H1 (cell line): ENCODE results near the gene ZNF576. TPM values are rescaled to one million over a fixed set of nuclear protein-coding genes. Genes with fewer than 3 reads are reported as not detected.

Experiments used
- CTCF ChIA-PET: fragments of 300-600 bp; sonication (Branson Sonifier 250); formaldehyde crosslinking; loops from one replicate; lab custom pipeline; 2021; ENCODE audit not compliant: partially characterized antibody; lab: Charles Lee
- POLR2A ChIA-PET: fragments of 300-600 bp; sonication (Branson Sonifier 250); formaldehyde crosslinking; loops from one replicate; lab custom pipeline; 2021; ENCODE audit warnings: inconsistent platforms; ENCODE audit not compliant: partially characterized antibody; lab: Charles Lee
- DNase-seq, 2 experiments: peaks; one replicate each; pipeline versions ENCODE4 v3.0.0 to v3.0.0-alpha.2; 2010 to 2022; ENCODE audit warnings: low spot score in 2 of 2, low read depth in 1 of 2, mixed read lengths in 1 of 2
- FAIRE-seq: peaks from 2 replicates; lab custom pipeline; 2011; peaks lifted over from hg19 to GRCh38; lab: Jason Lieb, UNC
- H2AFZ ChIP-seq: 2 replicates; pipeline ENCODE4 v1.8.1; 2012; ENCODE audit warnings: low read length, inconsistent platforms
- H2AK5ac ChIP-seq: 2 replicates; pipeline ENCODE4 v1.6.1; 2013; ENCODE audit warnings: low read depth, low read length
- H2BK120ac ChIP-seq: replicated peaks from 2 replicates; pipeline ENCODE3; 2013; ENCODE audit warnings: low read depth, low read length, inconsistent platforms
- H2BK12ac ChIP-seq: 2 replicates; pipeline ENCODE4 v1.6.1; 2013; ENCODE audit warnings: low read depth, low read length
- H2BK15ac ChIP-seq: 2 replicates; pipeline ENCODE4 v1.6.1; 2013; ENCODE audit warnings: low read length
- H2BK20ac ChIP-seq: 2 replicates; pipeline ENCODE4 v1.6.1; 2013; ENCODE audit warnings: low read length
- H2BK5ac ChIP-seq: 2 replicates; pipeline ENCODE4 v1.6.1; 2013; ENCODE audit warnings: low read depth, low read length
- H3K14ac ChIP-seq: 2 replicates; pipeline ENCODE4 v1.6.1; 2013; ENCODE audit warnings: inconsistent platforms; ENCODE audit not compliant: insufficient read length
- H3K18ac ChIP-seq: 2 replicates; pipeline ENCODE4 v1.6.1; 2013; ENCODE audit warnings: low read length; ENCODE audit errors: extremely low read depth
- H3K23ac ChIP-seq: 2 replicates; pipeline ENCODE4 v1.6.1; 2013; ENCODE audit warnings: inconsistent platforms; ENCODE audit not compliant: insufficient read length
- H3K23me2 ChIP-seq: 2 replicates; pipeline ENCODE4 v1.6.1; 2013; ENCODE audit warnings: low read depth, low read length
- H3K27ac ChIP-seq: 2 replicates; pipeline ENCODE4 v1.6.1; 2011; ENCODE audit warnings: low read depth, low read length, inconsistent platforms
- H3K27me3 ChIP-seq, 4 experiments: replicated peaks in 1 of 4; 1 replicate in 1 of 4; 2 replicates in 3 of 4; pipeline versions ENCODE4 v1.6.1 to v1.8.1; 2011 to 2013; ENCODE audit warnings: low read length in 3 of 4, mild to moderate bottlenecking in 3 of 4, inconsistent platforms in 2 of 4, mixed read lengths in 2 of 4, moderate library complexity in 1 of 4; ENCODE audit not compliant: control insufficient read depth in 3 of 4, insufficient read depth in 3 of 4; ENCODE audit errors: extremely low read depth in 1 of 4
- H3K36me3 ChIP-seq, 4 experiments: 2 replicates each; pipeline versions ENCODE4 v1.6.1 to v1.8.1; 2011 to 2013; ENCODE audit warnings: mild to moderate bottlenecking in 4 of 4, low read length in 3 of 4, moderate library complexity in 2 of 4, control low read depth in 1 of 4, inconsistent platforms in 1 of 4; ENCODE audit not compliant: insufficient read depth in 4 of 4, control insufficient read depth in 2 of 4
- H3K4ac ChIP-seq: replicated peaks from 2 replicates; pipeline ENCODE3; 2013; ENCODE audit warnings: low read length, low read depth, mixed read lengths, inconsistent platforms; ENCODE audit not compliant: insufficient read length
- H3K4me1 ChIP-seq, 4 experiments: replicated peaks in 1 of 4; 1 replicate in 1 of 4; 2 replicates in 3 of 4; pipeline versions ENCODE4 v1.6.1 to v1.8.1; 2011 to 2013; ENCODE audit warnings: low read length in 3 of 4, inconsistent platforms in 2 of 4, mixed read lengths in 1 of 4; ENCODE audit not compliant: insufficient read depth in 4 of 4, control insufficient read depth in 3 of 4
- H3K4me2 ChIP-seq, 2 experiments: 2 replicates each; pipeline versions ENCODE4 v1.6.1 to v1.8.1; 2011 to 2013; ENCODE audit warnings: low read depth in 2 of 2, low read length in 2 of 2, control low read depth in 1 of 2, inconsistent platforms in 1 of 2, mild to moderate bottlenecking in 1 of 2; ENCODE audit not compliant: insufficient read depth in 1 of 2
- H3K4me3 ChIP-seq, 4 experiments: fragments of 200-600, 300-600 bp in 1 of 4; sonication (generic), shearing (Covaris generic), sonication (Bioruptor Twin) in 1 of 4; 2 replicates each; pipeline versions ENCODE4 v1.5.1 to v1.8.1; 2011 to 2016; ENCODE audit warnings: low read length in 4 of 4, low read depth in 3 of 4, control low read depth in 2 of 4, inconsistent platforms in 2 of 4, mild to moderate bottlenecking in 2 of 4, mixed read lengths in 1 of 4, moderate library complexity in 1 of 4; ENCODE audit not compliant: insufficient read depth in 2 of 4; ENCODE audit errors: extremely low read depth in 1 of 4
- H3K56ac ChIP-seq: replicated peaks from 2 replicates; pipeline ENCODE3; 2013; ENCODE audit warnings: low read depth, mild to moderate bottlenecking, mixed read lengths, low read length, inconsistent platforms; ENCODE audit not compliant: insufficient read length
- H3K79me1 ChIP-seq: 2 replicates; pipeline ENCODE4 v1.6.1; 2013; ENCODE audit warnings: low read depth, low read length, control low read depth
- H3K79me2 ChIP-seq, 2 experiments: 2 replicates each; pipeline versions ENCODE4 v1.6.1 to v1.8.1; 2012 to 2013; ENCODE audit warnings: low read length in 2 of 2, mild to moderate bottlenecking in 2 of 2, inconsistent platforms in 1 of 2; ENCODE audit not compliant: insufficient read depth in 2 of 2, control insufficient read depth in 1 of 2
- H3K9ac ChIP-seq, 4 experiments: replicated peaks in 1 of 4; 1 replicate in 1 of 4; 2 replicates in 3 of 4; pipeline versions ENCODE4 v1.6.1 to v1.8.1; 2011 to 2013; ENCODE audit warnings: low read depth in 3 of 4, low read length in 3 of 4, control low read depth in 2 of 4, mild to moderate bottlenecking in 2 of 4, moderate library complexity in 2 of 4, inconsistent platforms in 1 of 4; ENCODE audit errors: extremely low read depth in 1 of 4
- H3K9me3 ChIP-seq, 2 experiments: 2 replicates each; pipeline versions ENCODE4 v1.6.1 to v1.8.1; 2012 to 2013; ENCODE audit warnings: mild to moderate bottlenecking in 2 of 2, moderate library complexity in 2 of 2, control low read depth in 1 of 2, inconsistent platforms in 1 of 2, low read depth in 1 of 2, low read length in 1 of 2, mixed read lengths in 1 of 2; ENCODE audit not compliant: insufficient read depth in 2 of 2
- H4K20me1 ChIP-seq, 2 experiments: replicated peaks in 1 of 2; 2 replicates each; pipeline versions ENCODE3 to v1.8.1; 2011 to 2013; ENCODE audit warnings: inconsistent platforms in 2 of 2, low read length in 2 of 2, mild to moderate bottlenecking in 1 of 2; ENCODE audit not compliant: insufficient read depth in 2 of 2, control insufficient read depth in 1 of 2
- H4K5ac ChIP-seq: 2 replicates; pipeline ENCODE4 v1.6.1; 2013; ENCODE audit warnings: low read length, low read depth, mixed read lengths, inconsistent platforms; ENCODE audit not compliant: insufficient read length
- H4K8ac ChIP-seq: 2 replicates; pipeline ENCODE4 v1.8.0; 2013; ENCODE audit warnings: mild to moderate bottlenecking, moderate library complexity, low read length, inconsistent platforms; ENCODE audit not compliant: insufficient read depth; ENCODE audit errors: extremely low read depth
- H4K91ac ChIP-seq: replicated peaks from 2 replicates; pipeline ENCODE3; 2013; ENCODE audit warnings: low read length, mixed read lengths, inconsistent platforms; ENCODE audit not compliant: insufficient read length
- CBX8 ChIP-seq: fragments of 300-800, 300-1000 bp; sonication (generic); IDR thresholded peaks from 2 replicates; pipeline ENCODE4 v1.7.1; 2016; ENCODE audit warnings: low read depth, low read length, borderline replicate concordance
- CHD1 ChIP-seq: IDR thresholded peaks from 2 replicates; pipeline ENCODE4 v1.6.1; 2012; ENCODE audit warnings: low read depth, low read length, improper control_type of control experiment
- EGR1 ChIP-seq: IDR thresholded peaks from 2 replicates; pipeline ENCODE4 v1.6.1; 2011; ENCODE audit warnings: low read depth, low read length, borderline replicate concordance
- NANOG ChIP-seq: IDR thresholded peaks from 2 replicates; pipeline ENCODE4 v1.6.1; 2011; ENCODE audit warnings: low read length, low read depth, mild to moderate bottlenecking, inconsistent platforms; ENCODE audit not compliant: insufficient read depth, poor library complexity, severe bottlenecking
- NRF1 ChIP-seq: IDR thresholded peaks from 2 replicates; pipeline ENCODE4 v1.6.1; 2011; ENCODE audit warnings: mild to moderate bottlenecking, low read depth, low read length, improper control_type of control experiment
- POU5F1 ChIP-seq: IDR thresholded peaks from 2 replicates; pipeline ENCODE4 v1.6.1; 2011; ENCODE audit warnings: low read depth, mild to moderate bottlenecking, low read length, moderate library complexity
- RNF2 ChIP-seq: fragments of 200-900, 300-1000 bp; sonication (generic); IDR thresholded peaks from 2 replicates; pipeline ENCODE4 v1.7.1; 2016; ENCODE audit warnings: borderline replicate concordance, low read depth, mild to moderate bottlenecking, antibody characterized with exemption, low read length; ENCODE audit not compliant: poor library complexity, severe bottlenecking; ENCODE audit errors: missing control alignments
- RXRA ChIP-seq: IDR thresholded peaks from 2 replicates; pipeline ENCODE4 v1.6.1; 2011; ENCODE audit warnings: low read depth, mild to moderate bottlenecking, low read length, moderate library complexity; ENCODE audit not compliant: insufficient read depth
- SIRT6 ChIP-seq: IDR thresholded peaks from one replicate; pipeline ENCODE4 v1.7.1; 2012; ENCODE audit warnings: low read length, inconsistent platforms
- SUZ12 ChIP-seq: fragments of 200-600 bp; sonication (generic); IDR thresholded peaks from 2 replicates; pipeline ENCODE4 v1.6.1; 2012; ENCODE audit warnings: mild to moderate bottlenecking, inconsistent platforms, low read length, moderate library complexity, mixed read lengths
- TAF1 ChIP-seq: IDR thresholded peaks from 2 replicates; pipeline ENCODE4 v1.6.1; 2011; ENCODE audit warnings: mild to moderate bottlenecking, low read depth, low read length
- YY1 ChIP-seq: IDR thresholded peaks from 2 replicates; pipeline ENCODE4 v1.6.1; 2011; ENCODE audit warnings: low read depth, mild to moderate bottlenecking, low read length
- WGBS, 2 experiments: shearing (Covaris generic) in 1 of 2; methylation state at CpG; one replicate each; pipeline versions ENCODE4 v1.1.6 to v1.1.7; 2013 to 2015; ENCODE audit warnings: low lambda C conversion rate in 2 of 2, mixed read lengths in 2 of 2, inconsistent platforms in 1 of 2, low coverage in 1 of 2, missing lambda C conversion rate in 1 of 2; ENCODE audit not compliant: insufficient replicate concordance in 2 of 2, insufficient coverage in 1 of 2, insufficient read length in 1 of 2; ENCODE audit errors: extremely low coverage in 1 of 2, missing lambda C conversion rate in 1 of 2; 5-methylcytosine and 5-hydroxymethylcytosine counted together
- polyA plus RNA-seq, 7 experiments: library from polyadenylated mRNA; depleted of rRNA in 3 of 7; stranded (reverse) in 5 of 7; unstranded in 2 of 7; fragments of >200 nt in 5 of 7; fragments of 200-250 nt in 2 of 7; gene quantifications; 1 replicate in 5 of 7; 2 replicates in 1 of 7; 4 replicates in 1 of 7; pipeline versions ENCODE4 v1.2.1 to v1.2.3, GENCODE V29; 2011 to 2013; ENCODE audit warnings: missing spikeins in 2 of 7, mixed read lengths in 2 of 7
- total RNA-seq: library from RNA; stranded (reverse); fragmentation: NEBNext Ultra II Directional; extraction: Animal tissue kit (Norgen Biotek cat#: 25700); gene quantifications from 2 replicates; pipeline ENCODE4 v1.2.1, GENCODE V29; 2021

ZNF576 gene
- total and polyA plus RNA-seq, 2 of the 8 experiments (the other 6 are each of a cell fraction or from before 2014, with no cell fraction given), result 13.6 to 32.4 TPM

DNA sequence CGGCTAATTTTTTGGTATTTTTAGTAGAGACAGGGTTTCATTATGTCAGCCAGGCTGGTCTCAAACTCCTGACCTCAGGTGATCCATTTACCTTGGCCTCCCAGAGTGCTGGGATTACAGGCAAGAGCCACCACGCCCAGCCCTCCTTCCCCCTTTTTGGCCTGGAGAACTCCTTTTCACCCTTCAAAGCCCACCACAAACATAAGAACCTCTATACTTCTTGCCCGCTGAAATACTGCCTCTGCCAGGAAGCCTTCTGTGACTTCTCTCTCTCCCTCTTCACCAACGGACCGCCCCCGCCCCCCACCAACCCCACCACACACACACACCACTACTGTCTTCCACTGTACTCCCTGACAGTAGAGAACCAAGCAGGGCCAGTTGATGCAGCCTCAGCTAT lies 20.6 kb downstream of the ZNF576 start:
- WGBS, 2 experiments, result 96% methylated on average over 6 of the region's 6 CpGs; no CpG with 5 or more reads in 1 of the 2 experiments
- Histone ChIP-seq H3K4ac (no peak overlapping the region), H3K79me2 (peaks cover 0 to 11% of the 10 kb centered on the region in 2 experiments; a peak in 2 of 4 replicates), H3K27me3 (no peaks in the 10 kb centered on the region), H4K20me1 (peaks cover 0 to 2% of the 10 kb centered on the region in 2 experiments), H3K23me2 (peaks cover 10% of the 10 kb centered on the region), H2BK5ac (no peak overlapping the region), H3K56ac (no peak overlapping the region), H2BK15ac (no peak overlapping the region), H3K4me2 (no peak overlapping the region), H3K18ac (no peak overlapping the region), H2BK12ac (no peak overlapping the region), H2BK120ac (no peak overlapping the region), H2AK5ac (no peak overlapping the region), H4K91ac (no peak overlapping the region), H3K79me1 (peaks cover 7% of the 10 kb centered on the region), H3K9me3 (no peaks in the 10 kb centered on the region; a peak in 1 of 4 replicates), H2BK20ac (no peak overlapping the region), H3K4me1 (peaks cover 4 to 13% (median 7%) of the 10 kb centered on the region in 4 experiments; a peak in 6 of 7 replicates), H4K5ac (no peak overlapping the region), H4K8ac (no peak overlapping the region), H3K9ac (no peak overlapping the region), H2AFZ (no peak overlapping the region), H3K36me3 (peaks cover 0 to 3% (median 1%) of the 10 kb centered on the region in 4 experiments; a peak in 2 of 8 replicates), H3K14ac (no peak overlapping the region), H3K27ac (no peak overlapping the region), H3K4me3 (no peak overlapping the region), H3K23ac (no peak overlapping the region)
- DNase-seq, result no peak
- FAIRE-seq, result no peak
- CTCF ChIA-PET, result interaction anchor here (1.3 to 1.7 kb wide), 2 partner anchors 17 to 22 kb away, joined by 3 to 5 read pairs; no protein-coding TSS in a partner anchor
- POLR2A ChIA-PET, result interaction anchor here (1.0 to 1.3 kb wide), 3 partner anchors 12 to 21 kb away, joined by 3 to 4 read pairs (median 3); partner anchors contain the start of genes IRGQ and ZNF576
- TF ChIP-seq SIRT6 (no peak), SUZ12 (no peak), NRF1 (no peak), RXRA (no peak), CBX8 (no peak), YY1 (no peak), TAF1 (no peak), CHD1 (no peak), EGR1 (no peak), RNF2 (no peak), POU5F1 (no peak), NANOG (no peak)
